Endothelial cell of umbilical vein (primary cell): ENCODE data around the gene CMC4.

ENCODE experiments used
- EZH2 ChIP-seq: IDR thresholded peaks from 2 replicates; pipeline ENCODE4 v1.6.1; 2012; ENCODE audit warnings: borderline replicate concordance, low read depth, mild to moderate bottlenecking, moderate library complexity, low read length, inconsistent platforms; ENCODE audit not compliant: severe bottlenecking
- JUN ChIP-seq: IDR thresholded peaks from 2 replicates; pipeline ENCODE4 v1.6.1; 2011; ENCODE audit warnings: borderline replicate concordance, low read depth; ENCODE audit not compliant: insufficient read length, insufficient read depth
- POLR2A ChIP-seq: IDR thresholded peaks from 2 replicates; pipeline ENCODE4 v1.6.1; 2012; ENCODE audit warnings: low read depth, mild to moderate bottlenecking, control low read depth, low read length
- POLR2AphosphoS5 ChIP-seq: IDR thresholded peaks from 2 replicates; pipeline ENCODE4 v1.6.1; 2012; ENCODE audit warnings: low read depth, mild to moderate bottlenecking, control low read depth, low read length, moderate library complexity; ENCODE audit not compliant: insufficient read depth
- TF ChIP-seq, protein P1 (sequence below), 2 donors: IDR thresholded peaks; 1 replicate in 1 of 2; 2 replicates in 1 of 2; pipeline ENCODE4 v1.5.1; 2011; ENCODE audit warnings: low read length in 2 of 2, mild to moderate bottlenecking in 2 of 2, moderate library complexity in 2 of 2, control low read depth in 1 of 2, inconsistent platforms in 1 of 2, low read depth in 1 of 2; ENCODE audit not compliant: insufficient read depth in 1 of 2; ENCODE audit errors: extremely low read depth in 1 of 2

GRCh38 chrX:155053656-155054055 is 17.3 kb downstream of the CMC4 start:
- TF ChIP-seq EZH2, result no peak
- TF ChIP-seq, protein P1, sequence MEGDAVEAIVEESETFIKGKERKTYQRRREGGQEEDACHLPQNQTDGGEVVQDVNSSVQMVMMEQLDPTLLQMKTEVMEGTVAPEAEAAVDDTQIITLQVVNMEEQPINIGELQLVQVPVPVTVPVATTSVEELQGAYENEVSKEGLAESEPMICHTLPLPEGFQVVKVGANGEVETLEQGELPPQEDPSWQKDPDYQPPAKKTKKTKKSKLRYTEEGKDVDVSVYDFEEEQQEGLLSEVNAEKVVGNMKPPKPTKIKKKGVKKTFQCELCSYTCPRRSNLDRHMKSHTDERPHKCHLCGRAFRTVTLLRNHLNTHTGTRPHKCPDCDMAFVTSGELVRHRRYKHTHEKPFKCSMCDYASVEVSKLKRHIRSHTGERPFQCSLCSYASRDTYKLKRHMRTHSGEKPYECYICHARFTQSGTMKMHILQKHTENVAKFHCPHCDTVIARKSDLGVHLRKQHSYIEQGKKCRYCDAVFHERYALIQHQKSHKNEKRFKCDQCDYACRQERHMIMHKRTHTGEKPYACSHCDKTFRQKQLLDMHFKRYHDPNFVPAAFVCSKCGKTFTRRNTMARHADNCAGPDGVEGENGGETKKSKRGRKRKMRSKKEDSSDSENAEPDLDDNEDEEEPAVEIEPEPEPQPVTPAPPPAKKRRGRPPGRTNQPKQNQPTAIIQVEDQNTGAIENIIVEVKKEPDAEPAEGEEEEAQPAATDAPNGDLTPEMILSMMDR (IDR thresholded peaks at IDR 0.05; ENCODE audit: extremely low read depth in 1 of 2, insufficient read depth in 1 of 2, low read depth in 1 of 2, low read length in 2 of 2), result no peak
- no peak for TF ChIP-seq JUN
- TF ChIP-seq POLR2A, result no peak
- TF ChIP-seq POLR2AphosphoS5, result no peak
